NCI-H1436 treated with DMSO at 0.1 percent for 48 hours (cell line): ENCODE data around the gene UMAD1.

ENCODE experiments used
- DNase-seq: peaks from one replicate; lab custom pipeline; 2025; lab: John Stamatoyannopoulos, UW

UMAD1 gene

GRCh38 chr7:7883394-7883793 is 242.8 kb downstream of the UMAD1 start:
- no peak for DNase-seq

GRCh38 chr7:7884855-7885254 is 244.3 kb downstream of the UMAD1 start:
- DNase-seq = no peak

GRCh38 chr7:7889791-7890568 is 249.4 kb downstream of the UMAD1 start:
- DNase-seq = no peak

- DNase-seq = no peak
Measured at GRCh38 chr7:7895004-7895650, 254.6 kb downstream of the UMAD1 start.

- DNase-seq = peak; percentile 9
Measured at GRCh38 chr7:7895754-7896153, 255.2 kb downstream of the UMAD1 start.

- no peak for DNase-seq
Measured at GRCh38 chr7:7897509-7897908, 257.0 kb downstream of the UMAD1 start.

GRCh38 chr7:7897949-7898515 is 257.5 kb downstream of the UMAD1 start:
- no peak for DNase-seq

- no peak for DNase-seq
Measured at GRCh38 chr7:7902845-7903244, 262.3 kb downstream of the UMAD1 start.

GRCh38 chr7:7907306-7907705 is 266.8 kb downstream of the UMAD1 start:
- no peak for DNase-seq

- DNase-seq = no peak
Measured at GRCh38 chr7:7908622-7909145, 268.1 kb downstream of the UMAD1 start.

GRCh38 chr7:7909376-7909775 is 268.8 kb downstream of the UMAD1 start:
- no peak for DNase-seq

- DNase-seq = no peak
Measured at GRCh38 chr7:7911369-7912123, 271.0 kb downstream of the UMAD1 start.

GRCh38 chr7:7912937-7913336 is 272.4 kb downstream of the UMAD1 start:
- no peak for DNase-seq

- no peak for DNase-seq
Measured at GRCh38 chr7:7913504-7913903, 273.0 kb downstream of the UMAD1 start.

- DNase-seq = no peak
Measured at GRCh38 chr7:7914547-7914946, 274.0 kb downstream of the UMAD1 start.

GRCh38 chr7:7916064-7916463 is 275.5 kb downstream of the UMAD1 start:
- DNase-seq = no peak

- no peak for DNase-seq
Measured at GRCh38 chr7:7917593-7917992, 277.0 kb downstream of the UMAD1 start.

- DNase-seq = no peak
Measured at GRCh38 chr7:7918736-7919448, 278.3 kb downstream of the UMAD1 start.

GRCh38 chr7:7919449-7919945 is 278.9 kb downstream of the UMAD1 start:
- no peak for DNase-seq

- no peak for DNase-seq
Measured at GRCh38 chr7:7920056-7920455, 279.5 kb downstream of the UMAD1 start.

- DNase-seq = no peak
Measured at GRCh38 chr7:7920481-7920880, 279.9 kb downstream of the UMAD1 start.

- no peak for DNase-seq
Measured at GRCh38 chr7:7921830-7922229, 281.3 kb downstream of the UMAD1 start.
